SK-N-SH (cell line): Measurements from ENCODE around the gene KRT81.

Experiments
- CHD2 ChIP-seq: fragments of 150-350 bp; IDR thresholded peaks from 2 replicates; pipeline ENCODE4 v1.6.1; 2018; ENCODE audit warnings: low read length; ENCODE audit not compliant: partially characterized antibody
- CTCF ChIP-seq: fragments of 200-600 bp; sonication (generic); IDR thresholded peaks from 2 replicates; pipeline ENCODE4 v1.6.1; 2017; ENCODE audit warnings: antibody characterized with exemption, mild to moderate bottlenecking, moderate library complexity
- EZH2phosphoT487 ChIP-seq: fragments of 200-600 bp; sonication (generic); IDR thresholded peaks from 2 replicates; pipeline ENCODE4 v1.6.1; 2017; ENCODE audit warnings: low read depth, mixed run types, mild to moderate bottlenecking, antibody characterized with exemption, moderate library complexity, borderline replicate concordance
- JUND ChIP-seq: IDR thresholded peaks from 2 replicates; pipeline ENCODE4 v1.4.0; 2012
- SIN3A ChIP-seq: IDR thresholded peaks from 2 replicates; pipeline ENCODE4 v1.6.1; 2012; ENCODE audit warnings: low read depth, mild to moderate bottlenecking, low read length, moderate library complexity, borderline replicate concordance
- YY1 ChIP-seq: IDR thresholded peaks from 2 replicates; pipeline ENCODE4 v1.4.0; 2012; ENCODE audit warnings: low read depth, mild to moderate bottlenecking
- ZBTB33 ChIP-seq: IDR thresholded peaks from 2 replicates; pipeline ENCODE4 v1.4.0; 2012; ENCODE audit warnings: low read depth, borderline replicate concordance
- TF ChIP-seq, protein P1 (sequence below): IDR thresholded peaks from 2 replicates; pipeline ENCODE4 v1.6.1; 2012; ENCODE audit warnings: mild to moderate bottlenecking, low read depth, low read length, moderate library complexity

DNA sequence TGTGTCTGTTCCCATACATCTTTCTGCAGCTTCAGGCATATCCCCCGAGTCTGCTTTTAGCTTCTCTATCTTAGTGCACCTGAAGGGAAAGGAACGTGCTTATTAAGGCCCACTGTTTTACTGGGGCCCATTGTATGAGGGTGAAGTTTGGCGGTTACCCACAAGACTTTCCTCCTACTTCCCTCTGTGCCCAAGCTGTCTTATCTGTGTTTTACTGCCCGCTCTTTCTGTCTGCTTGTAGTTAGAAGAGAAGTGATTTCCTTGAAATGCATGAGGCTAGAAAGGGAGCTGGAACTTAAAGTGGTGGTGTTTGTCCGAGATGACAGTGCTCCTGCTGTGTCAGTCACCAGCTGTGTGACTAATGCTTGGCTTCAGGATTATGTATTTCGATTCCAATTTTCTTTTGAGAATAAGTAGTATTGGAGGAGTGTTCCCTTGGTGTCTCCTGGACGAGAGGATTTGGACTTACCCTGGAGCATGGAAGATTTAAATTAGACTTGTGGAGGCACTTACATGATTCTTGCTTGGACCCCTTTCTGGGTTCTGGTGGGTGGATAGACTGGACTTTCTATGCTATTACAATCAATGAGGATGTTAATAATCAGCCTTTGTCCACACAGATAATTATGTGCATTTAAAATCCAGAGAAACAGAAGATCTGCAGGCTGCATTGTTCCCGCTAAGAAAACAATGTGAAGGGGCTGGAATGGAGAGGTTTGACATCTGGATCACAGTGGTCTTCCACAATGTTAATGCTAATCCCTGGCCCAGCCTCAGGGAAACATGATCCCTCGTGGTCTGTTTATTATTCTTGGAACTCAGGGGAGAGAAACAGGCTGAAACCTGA lies 30.8 kb downstream of the KRT81 start:
- TF ChIP-seq CTCF (no peak), SIN3A (no peak), JUND (no peak), ZBTB33 (no peak), YY1 (no peak), EZH2phosphoT487 (no peak), CHD2 (no peak)
- TF ChIP-seq, protein P1, sequence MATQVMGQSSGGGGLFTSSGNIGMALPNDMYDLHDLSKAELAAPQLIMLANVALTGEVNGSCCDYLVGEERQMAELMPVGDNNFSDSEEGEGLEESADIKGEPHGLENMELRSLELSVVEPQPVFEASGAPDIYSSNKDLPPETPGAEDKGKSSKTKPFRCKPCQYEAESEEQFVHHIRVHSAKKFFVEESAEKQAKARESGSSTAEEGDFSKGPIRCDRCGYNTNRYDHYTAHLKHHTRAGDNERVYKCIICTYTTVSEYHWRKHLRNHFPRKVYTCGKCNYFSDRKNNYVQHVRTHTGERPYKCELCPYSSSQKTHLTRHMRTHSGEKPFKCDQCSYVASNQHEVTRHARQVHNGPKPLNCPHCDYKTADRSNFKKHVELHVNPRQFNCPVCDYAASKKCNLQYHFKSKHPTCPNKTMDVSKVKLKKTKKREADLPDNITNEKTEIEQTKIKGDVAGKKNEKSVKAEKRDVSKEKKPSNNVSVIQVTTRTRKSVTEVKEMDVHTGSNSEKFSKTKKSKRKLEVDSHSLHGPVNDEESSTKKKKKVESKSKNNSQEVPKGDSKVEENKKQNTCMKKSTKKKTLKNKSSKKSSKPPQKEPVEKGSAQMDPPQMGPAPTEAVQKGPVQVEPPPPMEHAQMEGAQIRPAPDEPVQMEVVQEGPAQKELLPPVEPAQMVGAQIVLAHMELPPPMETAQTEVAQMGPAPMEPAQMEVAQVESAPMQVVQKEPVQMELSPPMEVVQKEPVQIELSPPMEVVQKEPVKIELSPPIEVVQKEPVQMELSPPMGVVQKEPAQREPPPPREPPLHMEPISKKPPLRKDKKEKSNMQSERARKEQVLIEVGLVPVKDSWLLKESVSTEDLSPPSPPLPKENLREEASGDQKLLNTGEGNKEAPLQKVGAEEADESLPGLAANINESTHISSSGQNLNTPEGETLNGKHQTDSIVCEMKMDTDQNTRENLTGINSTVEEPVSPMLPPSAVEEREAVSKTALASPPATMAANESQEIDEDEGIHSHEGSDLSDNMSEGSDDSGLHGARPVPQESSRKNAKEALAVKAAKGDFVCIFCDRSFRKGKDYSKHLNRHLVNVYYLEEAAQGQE = no peak
